DMS153 (cell line): Measurements from ENCODE around the gene MTCL1.

Source experiments
- DNase-seq: peaks from one replicate; lab custom pipeline; 2025; lab: John Stamatoyannopoulos, UW

The MTCL1 gene

DNA sequence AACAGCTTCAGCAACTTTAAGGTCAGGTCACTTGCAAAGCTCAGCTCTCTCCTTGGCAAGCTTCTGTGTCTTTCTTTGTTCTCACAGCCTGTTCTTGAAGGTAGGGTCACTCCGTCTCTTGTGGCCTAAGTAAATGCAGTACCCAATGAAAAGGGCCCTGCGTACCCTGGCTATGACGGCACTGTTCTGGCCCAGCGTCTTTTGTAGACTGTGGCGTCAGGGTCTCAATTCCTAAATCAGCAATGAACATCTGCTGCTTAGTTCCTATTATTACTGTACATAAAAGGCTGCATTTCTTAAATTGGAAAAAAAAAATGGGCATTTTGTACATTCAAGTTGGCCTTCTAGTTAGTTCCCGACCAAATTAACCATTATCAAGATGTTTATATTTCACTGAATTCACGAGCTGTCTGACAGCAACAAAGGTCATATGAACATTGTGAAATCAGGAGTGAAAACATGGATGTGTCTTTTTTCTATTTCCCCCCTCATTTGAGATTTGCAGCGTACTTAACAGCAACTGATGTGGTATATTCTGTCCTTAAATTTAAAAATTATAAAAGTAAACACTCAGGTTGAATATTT lies 17.0 kb upstream of the MTCL1 start:
- no peak for DNase-seq

DNA sequence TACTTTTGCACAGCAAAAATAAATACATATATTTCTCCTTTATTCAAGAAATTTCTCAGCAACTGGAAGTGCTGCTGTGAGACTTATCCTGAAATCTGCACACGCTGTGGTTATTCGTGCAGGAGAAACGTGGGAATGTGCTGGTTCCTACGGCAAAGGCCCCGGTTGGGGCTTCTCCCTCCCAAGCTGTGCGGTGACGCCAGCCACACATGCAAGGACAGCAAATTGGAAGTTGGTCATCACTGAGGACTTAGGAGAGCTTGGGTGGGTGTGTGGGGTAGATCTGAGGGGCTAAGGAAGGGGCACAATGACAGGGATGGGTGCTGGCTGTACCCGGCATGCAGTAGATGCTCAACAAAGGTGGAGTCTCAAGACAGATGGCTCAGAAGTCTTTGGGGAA lies 16.5 kb upstream of the MTCL1 start:
- no peak for DNase-seq

DNA sequence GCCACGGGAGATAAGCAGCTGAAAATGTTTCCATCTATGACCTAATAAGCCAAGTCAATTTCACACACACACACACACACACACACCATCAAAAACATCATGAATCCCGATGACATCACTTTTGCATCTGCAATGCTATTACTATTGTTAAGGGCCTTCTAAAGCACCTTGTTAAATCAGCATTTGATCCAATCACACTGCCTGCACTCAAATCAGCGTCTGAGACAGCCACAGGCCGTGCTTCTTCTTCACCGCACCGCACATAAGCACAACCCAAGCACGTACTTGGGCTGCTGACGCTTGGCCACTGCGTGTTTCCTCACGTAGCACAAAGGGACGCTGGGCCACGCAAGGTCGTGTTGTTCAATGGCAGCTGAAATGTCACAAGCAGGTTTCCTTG lies 15.8 kb upstream of the MTCL1 start:
- no peak for DNase-seq

DNA sequence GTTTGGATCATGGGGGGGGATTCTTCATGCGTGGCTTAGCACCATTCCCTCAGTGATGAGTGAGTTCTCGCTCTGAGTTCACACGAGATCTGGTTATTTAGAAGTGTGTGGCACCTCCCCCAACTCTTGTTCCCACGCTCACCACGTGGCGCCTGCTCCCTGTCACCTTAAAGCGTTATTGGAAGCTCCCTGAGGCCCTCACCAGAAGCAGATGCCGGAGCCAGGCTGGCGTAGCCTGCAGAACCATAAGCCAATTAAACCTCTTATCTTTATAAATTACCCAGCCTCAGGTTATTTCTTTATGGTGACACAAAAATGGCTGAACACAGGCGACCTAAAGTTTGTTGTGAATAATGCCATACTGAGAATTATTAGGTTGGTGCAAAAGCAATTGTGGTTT lies 10.5 kb upstream of the MTCL1 start:
- DNase-seq = no peak

DNA sequence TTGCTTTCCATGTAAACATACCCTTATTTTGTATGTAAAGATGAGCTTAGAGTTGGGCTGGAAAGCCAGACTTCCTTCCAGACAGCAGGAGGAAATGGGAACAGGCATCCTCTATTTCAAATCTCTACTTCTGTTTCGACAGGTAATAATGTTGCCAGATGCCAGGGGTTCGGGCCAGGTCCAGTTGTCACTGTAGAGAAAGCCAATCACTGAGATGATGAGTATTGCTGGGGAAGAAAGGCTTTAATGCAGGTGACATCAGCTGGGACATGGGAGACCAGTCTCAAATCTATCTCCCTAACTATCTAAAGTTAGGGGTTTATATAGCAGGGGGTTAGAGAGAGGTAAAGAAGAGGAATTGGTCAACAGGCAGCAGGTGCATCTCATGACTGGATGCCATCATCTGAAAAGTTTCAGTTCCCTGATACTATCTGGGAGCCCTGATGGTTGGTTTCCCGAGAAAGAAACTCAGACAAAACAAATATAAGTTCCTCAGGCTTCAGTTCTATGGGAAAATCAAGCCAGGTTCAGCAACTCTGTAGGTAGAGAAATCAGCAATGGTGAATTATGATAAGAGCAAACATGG lies 9.3 kb upstream of the MTCL1 start:
- no peak for DNase-seq

DNA sequence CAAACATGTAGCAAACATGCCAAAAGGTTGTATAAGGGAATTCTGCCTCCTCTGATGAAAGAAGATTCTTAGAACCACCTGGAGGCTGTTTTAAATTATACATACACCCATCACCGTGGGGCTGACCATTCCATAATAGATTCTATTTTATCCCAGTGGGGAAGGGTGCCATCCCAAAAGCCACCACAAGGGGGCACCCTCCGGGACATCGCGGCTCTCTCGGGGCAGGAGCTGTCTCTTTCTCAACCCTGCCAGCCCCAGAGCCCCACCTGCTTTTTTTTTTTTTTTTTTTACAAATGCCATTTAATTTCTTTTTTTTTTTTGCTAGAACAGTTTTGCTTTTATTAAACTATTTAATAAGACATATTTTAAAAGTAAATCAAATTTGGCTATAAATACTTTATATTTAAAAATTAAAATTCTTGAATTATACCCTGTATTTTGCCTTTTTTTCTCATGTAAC lies 8.6 kb upstream of the MTCL1 start:
- DNase-seq = peak; percentile 0

DNA sequence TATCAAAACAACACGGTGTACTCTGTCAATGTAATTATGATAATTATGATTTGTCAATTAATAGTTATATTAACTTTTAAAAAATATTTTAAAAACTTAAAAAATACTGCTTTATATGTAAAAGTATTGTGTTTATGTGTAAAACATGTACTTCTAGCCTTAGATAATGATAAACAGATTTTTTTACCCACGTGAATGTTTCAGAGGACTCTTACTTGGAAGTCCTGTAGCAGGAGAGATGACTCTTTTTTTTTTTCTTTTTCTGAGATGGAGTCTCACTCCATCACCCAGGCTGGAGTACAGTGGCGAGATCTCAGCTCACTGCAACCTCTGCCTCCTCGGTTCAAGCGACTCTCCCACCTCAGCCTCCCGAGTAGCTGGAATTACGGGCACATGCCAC lies 6.2 kb upstream of the MTCL1 start:
- no peak for DNase-seq

DNA sequence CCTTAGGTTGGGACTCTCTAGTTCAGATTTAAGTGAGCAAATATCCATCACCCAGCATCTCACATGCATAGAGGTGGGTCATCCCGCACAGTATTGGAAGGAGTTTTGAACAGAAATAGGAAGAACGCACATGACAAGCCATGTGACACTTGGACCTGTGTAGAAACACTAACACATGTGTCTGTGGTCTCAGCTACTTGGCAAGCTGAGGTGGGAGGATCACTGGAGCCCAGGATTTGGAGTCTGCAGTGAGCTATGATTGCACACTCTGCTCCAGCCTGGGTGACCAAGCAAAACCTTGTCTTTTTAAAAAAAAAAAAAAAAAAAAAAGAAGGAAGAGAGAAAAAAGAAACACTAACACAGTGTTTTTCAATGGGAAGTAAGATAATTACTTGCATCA lies 5.4 kb upstream of the MTCL1 start:
- no peak for DNase-seq

DNA sequence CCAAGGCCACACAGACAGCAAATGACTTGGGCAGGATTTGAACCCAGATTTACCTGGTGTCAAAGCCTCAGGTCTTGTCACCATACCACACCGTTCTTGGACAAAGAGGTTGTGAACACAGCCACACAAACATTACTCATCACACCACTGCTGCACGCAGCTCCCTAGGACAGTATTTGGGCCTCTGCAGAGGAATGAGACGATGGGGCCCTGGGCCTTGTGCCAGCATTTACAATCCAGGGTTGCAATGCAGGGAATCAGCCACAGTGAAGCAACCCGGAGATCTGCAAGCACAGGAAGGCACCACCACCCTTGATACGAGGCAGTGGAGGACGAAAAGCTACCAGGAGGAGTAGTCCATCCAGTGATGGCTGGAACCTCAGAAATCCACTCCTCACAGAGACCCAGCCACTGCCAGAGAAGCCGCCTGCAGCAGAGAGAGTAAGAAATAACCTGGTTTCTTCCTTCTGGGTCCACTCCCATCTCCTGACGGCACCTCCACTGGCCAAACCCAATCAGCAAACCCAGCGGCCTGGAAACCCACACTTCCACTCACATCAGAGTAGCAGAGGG lies 3.7 kb upstream of the MTCL1 start:
- DNase-seq = no peak

DNA sequence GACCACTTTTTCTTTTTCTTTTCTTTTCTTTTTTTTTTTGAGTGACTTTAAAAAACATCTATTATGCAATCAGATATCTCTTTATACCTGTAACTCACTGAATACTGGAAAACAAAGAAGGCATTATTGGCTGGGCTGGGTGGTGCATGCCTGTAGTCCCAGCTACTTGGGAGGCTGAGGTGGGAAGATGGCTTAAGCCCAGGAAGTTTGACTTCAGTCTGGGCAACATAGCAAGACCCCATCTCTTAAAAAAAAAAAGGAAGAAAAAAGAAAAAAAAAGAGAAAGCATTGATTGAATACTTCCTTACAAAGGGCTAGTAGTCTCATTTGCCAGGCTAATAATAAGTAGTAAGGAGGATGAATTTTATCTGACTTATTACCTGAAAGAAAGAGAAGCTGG lies 2.7 kb upstream of the MTCL1 start:
- no peak for DNase-seq

DNA sequence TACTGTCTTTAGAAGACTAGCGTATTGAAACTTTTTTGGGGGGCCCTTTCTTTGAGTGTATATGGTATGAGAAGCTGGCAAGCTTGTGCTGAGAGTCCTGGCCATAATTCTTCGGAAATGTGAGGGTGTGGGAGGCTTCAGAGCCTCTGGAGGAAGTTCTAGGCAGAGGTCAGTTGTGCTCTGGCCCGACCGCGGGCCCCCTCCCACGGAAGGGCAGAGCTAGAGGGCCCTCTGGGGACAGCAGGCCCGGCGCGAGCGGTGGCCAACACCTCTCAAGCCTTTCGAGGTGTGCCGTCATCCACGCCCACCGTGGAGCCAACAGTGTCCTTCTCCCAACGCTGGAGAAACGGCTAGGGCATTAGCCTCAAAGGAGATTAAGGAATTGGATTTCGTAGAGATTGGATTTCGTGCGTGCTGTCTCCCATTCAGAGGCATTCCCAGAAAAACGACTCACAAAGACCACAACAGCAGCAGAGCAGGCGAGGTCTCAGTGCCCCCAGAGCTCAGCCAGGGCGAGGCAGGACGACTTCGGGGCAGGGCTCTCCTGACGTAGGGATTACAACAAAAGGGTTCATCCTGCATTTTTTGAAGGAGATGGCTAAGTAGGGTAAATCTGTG lies 2.2 kb upstream of the MTCL1 start:
- no peak for DNase-seq

DNA sequence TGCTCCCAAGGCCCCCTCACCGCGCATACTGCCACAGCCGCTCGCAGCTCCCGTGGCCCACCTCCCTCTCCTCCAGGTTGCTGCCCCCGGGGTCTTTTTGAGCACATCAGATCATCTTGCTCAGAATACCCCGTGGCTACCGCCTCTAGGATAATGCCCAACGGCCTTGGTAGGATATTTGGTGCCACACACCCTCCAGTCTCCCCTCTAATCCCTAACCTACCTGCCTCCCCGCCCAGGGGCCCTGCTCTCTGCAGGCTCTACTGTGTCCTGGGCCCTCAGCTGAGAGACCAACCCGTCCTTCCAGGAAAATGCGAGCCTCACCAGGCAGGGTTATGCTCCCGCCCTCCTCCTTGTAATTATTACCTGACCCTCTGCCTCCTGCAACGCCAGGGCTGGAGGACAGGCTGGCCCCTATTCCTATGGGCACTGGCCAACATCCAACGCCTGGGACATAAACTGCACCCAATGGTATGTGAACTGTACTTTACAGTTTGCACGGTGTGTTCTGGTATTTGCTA lies 1.5 kb upstream of the MTCL1 start:
- no peak for DNase-seq

DNA sequence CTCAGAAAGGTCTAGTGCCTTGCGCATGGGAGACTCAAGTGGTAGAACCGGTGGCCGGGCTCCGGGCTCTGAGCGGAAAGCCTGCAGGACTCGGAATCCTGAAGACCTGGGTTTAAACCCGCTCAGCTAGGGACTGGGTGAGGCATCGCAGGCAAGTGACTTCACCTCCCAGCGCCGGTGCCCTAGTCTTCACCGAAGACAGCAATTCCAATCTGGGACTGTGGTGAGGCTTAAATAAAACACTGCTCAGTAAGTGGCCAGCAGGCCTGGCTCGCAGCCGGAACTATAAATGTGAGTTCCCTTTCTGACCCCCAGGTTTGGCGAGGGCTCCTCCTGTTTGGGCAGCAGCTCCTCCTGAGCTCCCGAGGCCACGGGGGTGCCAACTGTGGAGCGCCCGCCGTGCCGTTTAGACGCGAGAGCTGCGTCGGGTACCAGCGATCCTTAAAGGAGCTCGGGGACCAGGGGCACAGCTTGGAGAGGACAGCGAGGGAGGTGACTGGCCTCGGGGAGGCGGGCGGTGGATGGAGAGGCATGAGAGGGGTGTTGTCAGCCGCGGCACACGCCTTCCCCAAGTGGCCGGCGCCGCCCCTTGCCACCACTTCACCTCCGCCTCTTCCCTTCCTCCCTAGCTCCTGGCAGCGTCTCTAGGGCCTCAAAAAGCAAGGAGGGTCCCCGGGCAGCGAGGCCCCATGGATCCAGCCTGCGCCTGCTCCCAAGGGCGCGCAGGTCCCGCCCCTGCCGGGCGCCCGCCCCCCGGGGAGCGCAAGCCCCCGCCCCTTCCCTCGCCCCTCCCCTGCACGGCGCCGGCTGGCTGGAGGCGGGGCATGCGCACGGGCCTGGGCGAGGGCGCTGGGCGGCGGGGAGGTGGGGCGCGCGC lies 757 bp upstream of the MTCL1 start:
- peak; percentile 74 for DNase-seq

DNA sequence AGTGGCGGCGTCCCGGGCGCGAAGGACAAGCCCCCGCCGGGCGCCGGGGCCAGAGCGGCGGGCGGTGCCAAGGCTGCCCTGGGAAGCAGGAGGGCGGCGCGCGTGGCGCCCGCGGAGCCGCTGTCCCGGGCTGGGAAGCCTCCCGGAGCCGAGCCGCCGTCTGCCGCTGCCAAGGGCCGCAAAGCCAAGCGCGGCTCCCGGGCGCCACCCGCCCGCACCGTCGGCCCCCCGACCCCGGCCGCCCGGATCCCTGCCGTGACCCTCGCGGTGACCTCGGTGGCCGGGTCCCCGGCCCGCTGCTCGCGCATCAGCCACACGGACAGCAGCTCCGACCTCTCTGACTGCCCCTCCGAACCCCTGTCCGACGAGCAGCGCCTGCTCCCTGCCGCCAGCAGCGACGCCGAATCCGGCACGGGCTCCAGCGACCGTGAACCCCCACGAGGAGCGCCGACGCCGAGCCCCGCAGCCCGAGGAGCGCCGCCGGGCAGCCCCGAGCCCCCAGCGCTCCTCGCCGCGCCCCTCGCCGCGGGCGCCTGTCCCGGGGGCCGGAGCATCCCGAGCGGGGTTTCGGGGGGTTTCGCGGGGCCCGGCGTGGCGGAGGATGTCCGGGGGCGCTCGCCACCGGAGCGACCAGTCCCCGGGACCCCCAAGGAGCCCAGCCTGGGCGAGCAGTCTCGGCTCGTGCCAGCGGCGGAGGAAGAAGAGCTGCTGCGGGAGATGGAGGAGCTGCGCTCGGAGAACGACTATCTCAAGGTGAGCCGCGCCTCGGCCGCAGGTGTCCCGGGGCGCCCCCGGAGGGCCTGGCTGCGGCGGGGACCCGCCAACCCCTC lies 820 bp downstream of the MTCL1 start:
- no peak for DNase-seq

DNA sequence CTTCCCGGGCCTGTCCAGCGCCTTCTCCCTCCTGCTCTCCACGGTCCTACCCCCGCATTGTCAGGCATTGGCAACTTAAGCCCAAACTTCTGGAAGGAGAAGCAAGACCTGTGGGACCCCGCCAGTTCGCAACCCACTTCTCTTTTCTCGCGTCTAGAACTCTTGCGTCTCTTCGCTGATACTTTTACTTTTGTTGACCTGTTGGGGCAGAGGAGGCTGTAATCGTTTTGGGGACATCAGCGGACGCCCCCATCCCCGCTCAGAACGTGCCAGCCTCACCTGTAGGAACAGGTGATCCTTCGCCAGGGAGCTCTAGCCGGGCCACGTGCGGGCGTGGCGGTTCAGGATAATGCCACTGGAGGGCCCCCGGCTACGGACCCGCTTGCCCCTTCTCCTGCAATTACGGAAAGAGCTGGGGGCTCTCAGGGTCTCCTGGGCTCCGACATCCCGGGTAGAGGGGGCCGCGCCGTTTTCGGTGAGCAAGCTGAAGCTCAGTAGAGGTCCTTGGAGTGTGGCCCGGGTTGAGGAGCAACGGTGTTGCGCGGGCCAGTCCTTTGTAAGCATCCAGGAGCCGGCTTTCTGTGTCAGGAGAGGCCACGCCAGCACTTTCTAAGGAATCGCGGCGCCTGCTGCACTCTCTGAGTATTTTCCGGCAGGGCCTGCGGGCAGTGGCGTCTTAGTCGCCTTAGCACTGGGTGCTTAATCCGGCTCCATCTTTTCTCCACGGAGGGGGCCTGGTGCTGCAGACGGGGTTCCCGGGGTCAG lies 1.6 kb downstream of the MTCL1 start:
- DNase-seq = peak; percentile 17

DNA sequence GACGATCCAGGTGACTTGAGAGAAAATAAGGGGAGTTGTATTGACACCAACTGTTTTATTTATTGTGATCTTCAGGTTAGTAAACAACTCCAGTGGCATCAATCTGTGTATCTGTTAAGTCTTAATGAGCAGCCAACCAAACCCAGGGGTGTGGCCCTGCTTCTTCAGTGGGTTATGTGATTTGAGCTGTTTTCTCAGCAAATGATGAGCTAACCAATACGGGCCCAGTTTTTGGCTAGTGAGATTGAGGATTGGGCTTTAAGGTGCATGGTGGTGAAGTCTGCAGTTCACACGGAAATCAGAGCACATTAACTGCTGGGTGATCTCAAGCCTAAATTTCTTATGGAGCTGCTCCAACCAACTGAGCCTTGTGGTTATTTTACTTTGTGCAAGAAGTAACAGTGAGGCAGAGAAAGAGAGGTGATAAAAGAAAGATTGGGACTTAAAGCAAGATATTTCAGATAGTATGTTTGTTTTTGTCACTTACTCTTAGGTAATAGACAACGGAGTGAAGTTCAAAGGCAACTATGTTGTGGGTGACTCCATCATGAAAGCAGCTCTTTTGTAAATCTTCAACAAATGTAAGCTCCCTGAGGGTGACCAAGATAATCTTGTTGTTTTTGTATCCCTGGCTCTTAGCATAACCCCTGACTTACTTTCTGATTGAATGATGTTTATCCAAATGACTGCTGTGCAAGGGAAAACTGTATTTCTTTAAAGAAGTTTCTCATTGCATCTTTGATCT lies 2.4 kb downstream of the MTCL1 start:
- no peak for DNase-seq

DNA sequence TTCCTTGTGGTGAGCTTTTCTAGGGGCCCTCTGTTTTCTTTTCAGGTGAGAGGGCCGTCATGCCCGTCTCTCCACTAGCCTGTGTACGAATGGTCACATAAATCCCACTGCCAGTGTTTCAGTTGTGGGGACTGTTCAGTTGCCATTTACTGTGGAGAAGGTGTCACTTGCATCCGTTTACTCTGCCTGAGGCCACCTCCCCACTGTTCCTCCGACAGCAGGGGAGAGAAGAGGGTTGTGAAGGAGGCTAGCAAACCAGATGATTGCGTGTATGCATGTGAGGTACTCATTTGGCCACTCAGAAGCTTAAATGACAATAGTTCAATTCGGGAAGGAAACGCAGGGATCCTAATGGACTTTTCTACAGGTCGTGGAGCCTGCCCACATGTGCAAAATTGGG lies 3.3 kb downstream of the MTCL1 start:
- DNase-seq = no peak

DNA sequence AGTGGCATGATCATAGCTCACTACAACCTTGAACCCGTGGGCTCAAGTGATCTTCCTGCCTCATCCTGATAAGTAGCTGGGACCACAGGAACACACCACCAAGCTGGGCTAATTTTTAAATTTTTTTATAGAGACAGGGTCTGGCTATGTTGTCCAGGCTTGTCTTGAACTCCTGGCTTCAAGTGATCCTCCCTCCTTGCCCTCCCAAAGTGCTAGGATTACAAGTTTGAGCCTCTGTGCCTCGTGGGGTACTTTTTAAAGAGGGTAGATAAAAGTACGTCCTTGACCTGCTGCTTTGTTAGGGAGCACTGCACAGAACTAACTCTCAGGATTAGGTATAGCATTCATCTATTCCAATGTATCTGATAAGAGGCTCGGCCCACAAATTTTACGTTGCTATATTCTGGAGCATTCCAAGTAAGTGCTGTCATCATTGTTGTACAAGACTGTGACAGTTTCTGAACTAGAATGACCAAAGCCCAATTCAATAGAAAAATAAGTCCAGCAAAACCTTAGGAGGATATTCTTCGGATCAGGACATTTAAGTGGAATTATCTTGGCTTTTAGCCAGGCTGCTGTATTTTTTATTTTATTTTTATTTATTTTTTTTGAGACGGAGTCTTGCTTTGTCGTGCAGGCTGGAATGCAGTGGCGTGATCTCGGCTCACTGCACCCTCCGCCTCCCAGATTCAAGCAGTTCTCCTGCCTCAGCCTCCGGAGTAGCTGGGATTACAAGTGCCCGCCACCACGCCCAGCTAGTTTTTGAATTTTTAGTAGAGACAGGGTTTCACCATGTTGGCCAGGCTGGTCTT lies 4.1 kb downstream of the MTCL1 start:
- DNase-seq = no peak

DNA sequence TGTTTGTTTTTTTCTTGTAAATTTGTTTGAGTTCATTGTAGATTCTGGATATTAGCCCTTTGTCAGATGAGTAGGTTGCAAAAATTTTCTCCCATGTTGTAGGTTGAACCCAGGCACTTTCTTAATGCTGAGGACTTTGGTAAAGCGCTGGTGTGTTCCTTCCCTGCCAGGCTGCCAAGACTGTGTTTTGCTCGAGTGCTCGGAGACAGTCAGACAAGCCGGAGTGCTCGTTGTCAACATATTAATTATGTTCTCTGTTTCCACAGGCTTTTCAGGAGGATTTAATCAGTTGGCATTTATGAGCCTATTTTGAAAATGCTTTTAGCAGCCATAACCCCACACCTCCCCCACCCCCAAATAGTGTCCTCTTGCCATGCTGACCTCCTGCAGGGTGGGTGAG lies 6.4 kb downstream of the MTCL1 start:
- no peak for DNase-seq
